Right ventricle myocardium superior (tissue), 1 donor: ENCODE measurements around the gene GOSR1. TPM values are rescaled to one million over a fixed set of nuclear protein-coding genes. Genes with fewer than 3 reads are reported as not detected.
"Not testable (repeated sequence)": the region's sequence is repeated elsewhere in the genome, so short reads cannot be mapped to it uniquely, and the experiment has no call there.

ENCODE experiments used
- ATAC-seq: fragments of 200-7000 bp; cut with Tn5 transposase; one replicate; pipeline ENCODE4 v1.9.1; 2020; ENCODE audit warnings: mild to moderate bottlenecking; ENCODE audit not compliant: poor library complexity
- DNase-seq: peaks from one replicate; pipeline ENCODE4 v3.0.0-alpha.2; 2020
- intact Hi-C: fragments of 100-400 bp; cut with DNase I; formaldehyde crosslinking; loops from one replicate; pipeline ENCODE4 v1.11.2; 2022
- total RNA-seq: library from RNA; stranded (reverse); fragmentation: NEBNext Ultra II Directional; extraction: Animal tissue kit (Norgen Biotek cat#: 25700); gene quantifications from one replicate; pipeline ENCODE4 v1.2.1, GENCODE V29; 2021
- donor health status: DM: no; HTN: yes; CAD: no; lungs with severe emphysema.

GOSR1 gene
- total RNA-seq, 1 donor from 2014 or later, result 29.7 TPM

DNA sequence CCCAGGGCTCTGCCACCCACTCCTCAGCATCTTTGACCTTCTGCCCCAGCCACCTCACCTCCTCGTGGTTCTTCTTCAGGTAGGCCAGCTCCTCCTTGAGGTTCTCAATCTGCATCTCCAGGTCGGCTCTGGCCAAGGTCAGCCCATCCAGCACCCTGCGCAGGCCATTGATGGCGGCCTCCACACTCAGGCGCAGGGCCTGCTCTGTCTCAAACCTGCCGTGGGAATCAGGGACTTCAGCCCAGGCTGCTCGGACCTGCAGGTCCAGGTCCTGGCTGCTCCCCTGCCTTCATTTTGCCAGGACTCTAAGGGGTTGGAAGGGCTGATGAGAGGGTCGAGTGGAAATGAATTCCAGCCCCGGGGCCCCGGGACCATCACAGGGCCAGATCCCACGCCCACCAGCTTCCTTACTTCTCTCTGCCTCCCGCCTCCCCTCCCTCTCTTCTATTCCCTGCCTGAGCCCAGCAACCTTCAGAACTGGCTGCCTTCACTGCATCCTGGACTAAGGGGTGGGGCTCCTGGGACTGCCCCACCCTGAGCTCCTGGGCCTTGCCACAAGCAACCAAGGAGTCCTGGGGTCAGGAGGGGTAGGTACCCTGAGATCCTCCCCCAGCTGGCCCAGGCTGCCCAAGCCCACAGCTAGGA is 92.4 kb downstream of the GOSR1 start:
- DNase-seq, ATAC-seq, intact Hi-C loops: not testable (repeated sequence)

GRCh38 chr17:30570191-30570590 is 93.0 kb downstream of the GOSR1 start:
- ATAC-seq (no peak), DNase-seq (no peak)
- intact Hi-C loops, result no loop called here

- intact Hi-C loops, result no loop called here
- no peak for DNase-seq
- ATAC-seq, result no peak
These were observed 93.5 kb downstream of the GOSR1 start for GRCh38 chr17:30570596-30571265.

DNA sequence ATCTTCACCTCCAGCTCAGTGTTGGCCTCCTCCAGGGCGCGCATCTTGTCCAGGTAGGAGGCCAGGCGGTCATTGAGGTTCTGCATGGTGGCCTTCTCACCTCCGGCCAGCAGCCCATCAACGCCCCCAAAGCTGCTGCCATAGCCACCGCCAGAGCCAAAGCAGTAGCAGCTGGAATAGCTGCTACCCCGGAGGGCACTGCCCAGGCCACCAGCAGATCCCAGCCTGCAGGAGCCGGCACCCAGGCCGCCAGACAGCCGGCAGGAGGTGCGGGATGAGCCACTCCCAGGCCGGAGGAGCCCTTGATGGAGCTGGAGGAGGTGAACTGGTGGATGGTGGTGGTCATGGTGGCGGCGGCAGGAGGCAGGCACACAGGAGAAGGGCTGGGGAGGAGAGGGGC is 94.2 kb downstream of the GOSR1 start:
- ATAC-seq, DNase-seq, intact Hi-C loops: not testable (repeated sequence)

DNA sequence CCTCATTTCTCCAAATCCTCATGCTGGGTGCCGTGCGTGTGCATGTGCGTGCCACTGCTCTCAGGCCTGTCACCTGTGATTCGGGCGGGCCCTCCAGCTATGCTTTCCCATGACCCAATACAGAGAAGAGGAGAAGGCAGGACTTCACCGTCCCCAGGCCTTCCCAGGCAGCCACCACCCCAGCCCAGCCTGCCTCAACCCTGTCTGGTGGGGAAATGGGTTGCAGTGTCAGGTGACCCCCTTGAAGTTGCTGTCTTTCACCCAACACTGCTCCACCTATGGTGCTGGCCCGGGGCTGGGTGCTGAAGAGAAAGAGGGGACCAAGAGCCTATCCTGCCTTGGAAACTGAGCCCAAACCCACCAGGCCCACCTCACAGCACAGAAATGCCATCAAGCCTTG is 94.7 kb downstream of the GOSR1 start:
- no peak for ATAC-seq
- DNase-seq, result no peak
- intact Hi-C loops, result no loop called here

GRCh38 chr17:30572651-30573554 is 95.7 kb downstream of the GOSR1 start:
- ATAC-seq, DNase-seq, intact Hi-C loops: not testable (repeated sequence)

DNA sequence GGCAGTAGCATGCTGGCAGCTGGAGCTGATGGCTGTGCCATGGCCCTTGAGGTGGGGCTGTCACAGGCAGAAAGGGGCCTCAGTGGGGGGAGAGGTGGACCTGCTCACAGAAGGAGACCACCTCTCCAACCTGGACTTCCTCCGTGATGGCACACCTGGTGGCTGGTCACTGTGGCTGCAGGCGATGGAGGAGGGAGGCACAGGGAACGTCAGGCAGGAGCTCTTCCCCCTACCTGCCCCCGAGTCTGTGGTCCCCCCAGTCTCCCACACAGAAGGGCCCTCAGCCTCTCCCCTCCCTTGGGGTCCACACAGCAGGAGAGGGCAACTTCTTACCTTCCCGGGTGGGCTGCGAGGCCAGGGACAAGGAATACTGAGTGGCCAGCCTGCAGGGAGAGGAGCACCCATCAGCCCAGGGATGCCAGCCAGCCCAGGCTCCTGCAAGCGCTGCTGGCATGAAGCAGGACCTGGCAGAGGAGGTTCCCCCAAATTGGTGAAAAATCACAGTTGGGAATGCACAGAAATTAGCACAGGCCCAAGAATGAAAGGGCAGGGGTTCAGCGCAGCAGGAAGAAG is 96.5 kb downstream of the GOSR1 start:
- intact Hi-C loops, result no loop called here
- ATAC-seq (no peak), DNase-seq (no peak)

DNA sequence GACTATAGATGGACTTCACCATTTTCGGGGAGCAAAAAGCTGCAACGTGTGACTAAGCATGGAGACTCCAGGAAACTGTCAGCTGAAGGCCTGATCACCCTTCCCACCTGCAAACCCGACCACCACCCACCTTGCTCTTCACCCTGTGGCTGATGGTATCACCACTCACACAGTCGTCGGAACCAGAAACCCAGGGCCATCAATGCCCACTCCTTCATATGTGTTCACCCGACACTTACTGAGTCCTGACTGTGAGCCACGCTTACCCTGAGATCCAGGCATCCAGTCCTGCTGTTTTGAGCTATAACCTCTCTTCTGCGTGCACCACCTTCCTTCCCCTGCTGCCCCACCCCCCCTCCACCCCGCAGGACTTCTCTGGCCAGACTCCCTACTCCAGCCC is 97.1 kb downstream of the GOSR1 start:
- DNase-seq, intact Hi-C loops, ATAC-seq: not testable (repeated sequence)

DNA sequence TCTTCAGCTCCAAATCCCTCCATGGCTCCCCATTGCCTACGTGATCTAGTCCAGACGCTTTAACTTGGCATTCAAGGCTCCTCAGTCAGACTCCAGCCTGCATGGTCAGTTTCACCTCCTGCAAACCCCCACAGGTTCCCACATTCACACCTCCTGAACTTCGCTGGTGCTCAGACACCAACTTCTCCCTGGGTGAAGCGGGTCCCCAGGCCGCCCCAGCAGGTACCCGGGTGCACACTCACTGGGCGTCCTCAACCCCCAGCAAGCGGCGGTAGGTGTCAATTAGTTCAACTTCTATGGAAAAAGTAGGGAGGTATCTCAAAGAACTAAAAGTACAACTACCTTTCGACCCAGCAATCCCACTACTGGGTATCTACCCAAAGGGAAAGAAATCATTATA is 97.6 kb downstream of the GOSR1 start:
- intact Hi-C loops, ATAC-seq, DNase-seq: not testable (repeated sequence)

DNA sequence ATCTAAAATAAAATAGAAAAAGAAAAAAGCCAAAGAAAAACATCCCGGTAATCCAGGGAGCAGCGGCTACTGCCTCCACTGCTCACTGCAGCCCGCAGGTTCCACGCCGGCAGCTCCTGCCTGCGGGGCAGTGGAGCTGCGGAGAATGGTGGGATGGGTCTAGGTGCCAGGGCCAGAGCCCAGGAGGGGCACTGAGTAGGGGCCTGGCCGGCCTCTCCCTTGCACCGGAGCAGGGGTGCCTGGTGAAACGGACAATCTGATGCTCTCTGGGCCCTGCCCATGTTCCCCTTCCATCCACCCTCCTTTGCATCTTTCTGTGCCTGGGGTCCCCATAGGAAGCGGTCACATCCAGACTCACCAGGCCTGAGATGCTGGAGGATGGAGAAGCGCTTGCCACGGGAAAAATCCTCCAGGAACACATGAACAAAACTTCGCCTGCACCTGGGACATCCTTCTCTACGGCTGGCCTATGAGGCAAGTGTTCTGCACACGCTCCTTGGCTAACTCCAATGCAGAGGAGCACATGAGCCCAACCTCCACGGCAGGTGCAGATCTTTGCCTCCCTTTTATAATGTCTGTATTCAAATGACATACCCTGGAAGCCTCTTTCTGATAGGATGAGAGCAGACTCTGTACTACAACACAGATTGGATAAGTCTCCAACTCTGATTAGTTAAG is 98.6 kb downstream of the GOSR1 start:
- DNase-seq, intact Hi-C loops, ATAC-seq: not testable (repeated sequence)

DNA sequence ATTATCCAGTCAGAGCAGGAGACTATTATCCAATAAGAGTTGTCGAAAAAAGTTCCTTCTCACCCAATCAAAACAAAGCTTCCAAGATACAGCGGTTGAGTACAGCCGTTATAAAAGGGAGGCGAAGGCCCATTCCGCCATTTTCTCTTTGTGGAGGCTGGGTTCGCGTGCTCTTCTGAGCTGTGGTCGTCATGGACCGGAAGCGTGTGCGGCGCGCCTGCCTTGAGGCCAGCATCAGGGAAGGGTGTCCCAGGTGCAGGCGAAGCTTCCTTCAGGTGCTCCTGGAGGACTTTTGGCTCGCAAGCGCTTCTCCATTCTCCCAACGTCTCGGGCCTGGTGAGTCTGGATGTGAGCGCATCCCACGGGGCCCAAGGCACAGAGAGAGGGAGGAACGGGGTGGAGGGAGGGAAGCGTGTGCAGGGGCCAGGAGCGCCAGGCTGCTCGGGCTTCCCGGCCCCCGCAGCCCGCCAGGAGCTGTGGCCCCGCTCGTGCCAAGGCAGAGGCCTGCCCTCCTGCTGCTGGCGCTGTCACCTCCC is 99.2 kb downstream of the GOSR1 start:
- ATAC-seq (no peak), DNase-seq (no peak)
- intact Hi-C loops, result no loop called here

Other genes starting within 250 kb of the GOSR1 start
- gene SLC6A4, start 241.7 kb upstream of the GOSR1 start, total RNA-seq, result 0.75 TPM
- gene BLMH, start 185.5 kb upstream of the GOSR1 start, total RNA-seq, result 13.4 TPM
- gene TMIGD1, start 143.4 kb upstream of the GOSR1 start, total RNA-seq, result not detected
- 16.1 TPM for gene CPD, start 98.5 kb upstream of the GOSR1 start, total RNA-seq